Tibial nerve (tissue), 4 donors: Measurements from ENCODE around the gene MED13L. TPM values are rescaled to one million over a fixed set of nuclear protein-coding genes. Genes with fewer than 3 reads are reported as not detected.

Experiments used
- DNase-seq, 2 donors: peaks; one replicate each; pipeline ENCODE4 v3.0.0-alpha.2; 2019; ENCODE audit warnings: low spot score in 2 of 2
- H3K27ac ChIP-seq, 4 donors: fragments of 200-600 bp; sonication (generic) in 3 of 4; one replicate each; pipeline ENCODE4 v1.5.1; 2017 to 2019; ENCODE audit warnings: mild to moderate bottlenecking in 1 of 4
- H3K27me3 ChIP-seq, 2 donors: fragments of 200-600 bp; sonication (generic) in 1 of 2; one replicate each; pipeline versions ENCODE4 v1.5.1 to v1.6.0; 2017 to 2019
- H3K36me3 ChIP-seq, 3 donors: fragments of 200-600 bp; sonication (generic); one replicate each; pipeline ENCODE4 v1.5.1; 2018 to 2019
- H3K4me1 ChIP-seq, 4 donors: fragments of 200-600 bp; sonication (generic) in 3 of 4; one replicate each; pipeline ENCODE4 v1.5.1; 2017 to 2019
- H3K4me3 ChIP-seq, 4 donors: fragments of 200-600 bp; sonication (generic) in 3 of 4; one replicate each; pipeline ENCODE4 v1.5.1; 2017 to 2019; ENCODE audit warnings: mild to moderate bottlenecking in 1 of 4, moderate library complexity in 1 of 4
- H3K9me3 ChIP-seq, 4 donors: fragments of 200-600 bp; sonication (generic) in 3 of 4; one replicate each; pipeline ENCODE4 v1.5.1; 2017 to 2019
- CTCF ChIP-seq, 5 experiments: fragments of 200-600 bp in 3 of 5; fragments of 450-650 bp in 2 of 5; sonication (generic) in 3 of 5; IDR thresholded peaks; one replicate each; pipeline ENCODE4 v1.5.1; 2016 to 2019; ENCODE audit warnings: antibody characterized with exemption in 5 of 5, mild to moderate bottlenecking in 3 of 5, moderate library complexity in 2 of 5
- EP300 ChIP-seq, 2 donors: sonication (generic); formaldehyde crosslinking; IDR thresholded peaks; one replicate each; pipeline ENCODE4 v1.6.1; 2017; ENCODE audit warnings: antibody characterized with exemption in 2 of 2, mild to moderate bottlenecking in 1 of 2
- POLR2A ChIP-seq, 2 donors: fragments of 450-650 bp; IDR thresholded peaks; one replicate each; pipeline ENCODE4 v1.6.1; 2017; ENCODE audit warnings: antibody characterized with exemption in 2 of 2, mild to moderate bottlenecking in 2 of 2, moderate library complexity in 2 of 2
- WGBS, 2 donors: methylation state at CpG; one replicate each; pipeline ENCODE4 v1.1.5; 2018; 5-methylcytosine and 5-hydroxymethylcytosine counted together
- total RNA-seq, 4 donors: library from RNA; depleted of rRNA; stranded (reverse); fragments of >200 nt; gene quantifications; one replicate each; pipeline ENCODE4 v1.1.0, GENCODE V29; 2016

Gene MED13L
- total RNA-seq, 4 donors from 2014 or later: 138 to 234 (median 218) TPM

- TF ChIP-seq POLR2A (IDR thresholded peaks at IDR 0.05) (no peak), CTCF (IDR thresholded peaks at IDR 0.05) (no peak), EP300 (IDR thresholded peaks at IDR 0.05) (no peak)
- Histone ChIP-seq H3K4me1 (peaks cover 0 to 22% (median 2%) of the 10 kb centered on the region in 4 donors), H3K36me3 (peaks cover 0 to 70% (median 16%) of the 10 kb centered on the region in 3 donors), H3K27ac (no peak overlapping the region), H3K27me3 (no peaks in the 10 kb centered on the region), H3K9me3 (no peaks in the 10 kb centered on the region), H3K4me3 (no peak overlapping the region)
- WGBS, 2 donors: 86 to 91% methylated on average over 2 of the region's 2 CpGs
- no peak for DNase-seq
Measured at GRCh38 chr12:115993737-115994136, 283.8 kb downstream of the MED13L start.

GRCh38 chr12:115990241-115990640, 287.3 kb downstream of the MED13L start:
- Histone ChIP-seq H3K27me3 (no peaks in the 10 kb centered on the region), H3K9me3 (no peaks in the 10 kb centered on the region), H3K4me3 (no peak overlapping the region), H3K4me1 (peaks cover 0 to 18% (median 3%) of the 10 kb centered on the region in 4 donors), H3K36me3 (peaks cover 0 to 64% (median 10%) of the 10 kb centered on the region in 3 donors), H3K27ac (no peak overlapping the region)
- TF ChIP-seq EP300 (IDR thresholded peaks at IDR 0.05) (no peak), POLR2A (IDR thresholded peaks at IDR 0.05) (no peak), CTCF (IDR thresholded peaks at IDR 0.05) (no peak)
- no peak for DNase-seq
- WGBS, 2 donors: 91 to 98% methylated on average over 3 of the region's 3 CpGs

GRCh38 chr12:115988625-115989563, 288.6 kb downstream of the MED13L start:
- no peak for TF ChIP-seq CTCF (IDR thresholded peaks at IDR 0.05)
- TF ChIP-seq POLR2A (IDR thresholded peaks at IDR 0.05): no peak
- TF ChIP-seq EP300 (IDR thresholded peaks at IDR 0.05): no peak
- Histone ChIP-seq H3K27me3 (no peaks in the 10 kb centered on the region), H3K36me3 (peaks cover 2 to 58% (median 10%) of the 10 kb centered on the region in 3 donors), H3K4me3 (no peak overlapping the region), H3K27ac (no peak overlapping the region), H3K4me1 (peaks cover 0 to 18% (median 3%) of the 10 kb centered on the region in 4 donors), H3K9me3 (no peaks in the 10 kb centered on the region)
- 80 to 85% methylated on average over 8 of the region's 8 CpGs for WGBS, 2 donors
- DNase-seq: no peak

DNA sequence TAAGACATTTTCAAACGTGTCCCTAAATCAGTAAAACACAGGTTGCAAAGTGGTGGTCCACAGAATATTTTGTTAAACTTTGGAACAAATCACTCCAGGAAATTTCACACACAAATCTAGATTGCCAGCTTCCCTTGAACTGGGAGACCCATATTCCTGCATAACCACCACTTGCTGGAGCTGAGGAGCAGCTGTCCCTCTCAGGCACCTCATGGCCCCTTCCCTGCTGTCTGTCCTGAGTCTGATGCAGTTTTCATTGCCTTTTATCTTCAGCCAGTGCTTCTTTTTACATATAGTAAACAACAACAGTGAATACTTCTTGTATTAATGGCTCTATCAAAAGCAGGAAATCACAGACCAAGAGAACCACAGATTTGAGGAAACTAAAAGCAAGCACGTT, 289.3 kb downstream of the MED13L start:
- TF ChIP-seq EP300 (IDR thresholded peaks at IDR 0.05) (no peak), POLR2A (IDR thresholded peaks at IDR 0.05) (no peak), CTCF (IDR thresholded peaks at IDR 0.05) (no peak)
- no peak overlapping the region for H3K27ac ChIP-seq
- peaks cover 2 to 61% (median 11%) of the 10 kb centered on the region in 3 donors for H3K36me3 ChIP-seq
- 39 to 40% methylated on average over 2 of the region's 2 CpGs for WGBS, 2 donors
- no peak overlapping the region for H3K4me3 ChIP-seq
- no peaks in the 10 kb centered on the region for H3K9me3 ChIP-seq
- DNase-seq: no peak
- H3K27me3 ChIP-seq: no peaks in the 10 kb centered on the region
- peaks cover 0 to 18% (median 3%) of the 10 kb centered on the region in 4 donors for H3K4me1 ChIP-seq

DNA sequence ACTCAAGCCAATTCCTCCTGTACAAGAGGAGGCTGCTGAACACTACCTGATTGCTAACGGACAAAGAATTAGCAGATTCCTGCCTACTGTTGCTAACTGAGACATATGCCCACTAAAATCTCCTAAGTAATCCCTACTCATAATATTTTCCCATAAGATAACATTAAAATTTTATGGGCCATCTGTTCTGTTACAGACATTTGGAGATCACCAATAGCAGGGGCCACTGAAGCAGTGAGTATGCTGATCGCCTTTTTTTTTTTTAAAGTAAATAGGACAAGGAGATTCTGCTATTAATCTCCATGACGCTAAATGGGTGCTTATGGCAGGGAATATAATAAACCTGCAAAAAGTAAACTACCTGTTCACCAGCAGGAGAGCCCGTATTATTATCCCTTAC, 292.9 kb downstream of the MED13L start:
- Histone ChIP-seq H3K27me3 (no peaks in the 10 kb centered on the region), H3K9me3 (no peaks in the 10 kb centered on the region), H3K36me3 (peaks cover 2 to 58% (median 2%) of the 10 kb centered on the region in 3 donors), H3K27ac (no peak overlapping the region), H3K4me1 (peaks cover 0 to 19% (median 3%) of the 10 kb centered on the region in 4 donors), H3K4me3 (no peak overlapping the region)
- TF ChIP-seq CTCF (IDR thresholded peaks at IDR 0.05): no peak
- TF ChIP-seq POLR2A (IDR thresholded peaks at IDR 0.05): no peak
- TF ChIP-seq EP300 (IDR thresholded peaks at IDR 0.05): no peak
- no peak for DNase-seq
- 90 to 93% methylated on average over 4 of the region's 4 CpGs for WGBS, 2 donors
